Suprapubic skin (tissue), 4 donors: ENCODE measurements around the gene FBXL19. TPM values are rescaled to one million over a fixed set of nuclear protein-coding genes. Genes with fewer than 3 reads are reported as not detected.

Experiments
- DNase-seq, 2 donors: peaks; one replicate each; pipeline ENCODE4 v3.0.0-alpha.2; 2019; ENCODE audit warnings: low spot score in 2 of 2
- H3K27ac ChIP-seq: fragments of 200-600 bp; sonication (generic); one replicate; pipeline ENCODE4 v1.5.1; 2019
- H3K27me3 ChIP-seq: fragments of 200-600 bp; sonication (generic); one replicate; pipeline ENCODE4 v1.5.1; 2019
- H3K36me3 ChIP-seq: fragments of 200-600 bp; sonication (generic); one replicate; pipeline ENCODE4 v1.5.1; 2019
- H3K4me1 ChIP-seq: fragments of 200-600 bp; sonication (generic); one replicate; pipeline ENCODE4 v1.5.1; 2019
- H3K4me3 ChIP-seq: fragments of 200-600 bp; sonication (generic); one replicate; pipeline ENCODE4 v1.5.1; 2019; ENCODE audit warnings: mild to moderate bottlenecking
- H3K9me3 ChIP-seq: fragments of 200-600 bp; sonication (generic); one replicate; pipeline ENCODE4 v1.5.1; 2019
- CTCF ChIP-seq, 2 donors: fragments of 200-600 bp in 1 of 2; fragments of 450-650 bp in 1 of 2; sonication (generic) in 1 of 2; IDR thresholded peaks; one replicate each; pipeline ENCODE4 v1.5.1; 2016 to 2019; ENCODE audit warnings: antibody characterized with exemption in 2 of 2, mild to moderate bottlenecking in 1 of 2, moderate library complexity in 1 of 2
- EP300 ChIP-seq: sonication (generic); formaldehyde crosslinking; IDR thresholded peaks from one replicate; pipeline ENCODE4 v1.6.1; 2017; ENCODE audit warnings: antibody characterized with exemption
- POLR2A ChIP-seq, 2 donors: fragments of 450-650 bp; IDR thresholded peaks; one replicate each; pipeline ENCODE4 v1.6.1; 2017; ENCODE audit warnings: antibody characterized with exemption in 2 of 2, mild to moderate bottlenecking in 2 of 2, moderate library complexity in 2 of 2
- POLR2AphosphoS5 ChIP-seq, 3 donors: sonication (generic); formaldehyde crosslinking; IDR thresholded peaks; one replicate each; pipeline ENCODE4 v1.6.1; 2017; ENCODE audit warnings: antibody characterized with exemption in 3 of 3
- WGBS: methylation state at CpG from one replicate; pipeline ENCODE4 v1.1.5; 2018; 5-methylcytosine and 5-hydroxymethylcytosine counted together
- total RNA-seq, 4 donors: library from RNA; depleted of rRNA; stranded (reverse); fragments of >200 nt; gene quantifications; one replicate each; pipeline ENCODE4 v1.1.0, GENCODE V29; 2016

Gene FBXL19
- total RNA-seq, 4 donors from 2014 or later = 21.7 to 28.7 (median 24.5) TPM

GRCh38 chr16:30980959-30981358 lies 57.6 kb downstream of the FBXL19 start:
- DNase-seq = peak in 1 of 2 donors; percentile 55
- Histone ChIP-seq H3K4me1 (peaks cover 26% of the 10 kb centered on the region), H3K4me3 (no peak overlapping the region), H3K27me3 (no peaks in the 10 kb centered on the region), H3K9me3 (no peaks in the 10 kb centered on the region), H3K36me3 (peaks cover 73% of the 10 kb centered on the region), H3K27ac (no peak overlapping the region)
- WGBS = over 99% methylated on average over 14 of the region's 14 CpGs
- TF ChIP-seq EP300 (no peak), CTCF (IDR thresholded peaks at IDR 0.05) (no peak), POLR2A (IDR thresholded peaks at IDR 0.05) (no peak)

- DNase-seq = peak in 1 of 2 donors; percentile 70
- Histone ChIP-seq H3K27me3 (no peaks in the 10 kb centered on the region), H3K4me1 (peaks cover 32% of the 10 kb centered on the region), H3K4me3 (no peak overlapping the region), H3K9me3 (no peaks in the 10 kb centered on the region), H3K36me3 (peaks cover 57% of the 10 kb centered on the region), H3K27ac (peak overlapping the region; percentile 61)
- no peak for TF ChIP-seq POLR2AphosphoS5 (IDR thresholded peaks at IDR 0.05)
- TF ChIP-seq EP300 = no peak
- TF ChIP-seq POLR2A (IDR thresholded peaks at IDR 0.05) = no peak
- no peak for TF ChIP-seq CTCF (IDR thresholded peaks at IDR 0.05)
- 71% methylated on average over 9 of the region's 17 CpGs for WGBS
Measured at GRCh38 chr16:30982548-30983288, 59.3 kb downstream of the FBXL19 start.

- Histone ChIP-seq H3K4me3 (no peak overlapping the region), H3K27ac (peak overlapping the region; percentile 61), H3K27me3 (no peaks in the 10 kb centered on the region), H3K36me3 (peaks cover 58% of the 10 kb centered on the region), H3K9me3 (no peaks in the 10 kb centered on the region), H3K4me1 (peaks cover 32% of the 10 kb centered on the region)
- WGBS = 79% methylated on average over 17 of the region's 25 CpGs
- DNase-seq = no peak
- no peak for TF ChIP-seq CTCF (IDR thresholded peaks at IDR 0.05)
- no peak for TF ChIP-seq EP300
- no peak for TF ChIP-seq POLR2AphosphoS5 (IDR thresholded peaks at IDR 0.05)
- TF ChIP-seq POLR2A (IDR thresholded peaks at IDR 0.05) = no peak
Measured at GRCh38 chr16:30983289-30983889, 60.0 kb downstream of the FBXL19 start.

GRCh38 chr16:30983898-30984610 lies 60.7 kb downstream of the FBXL19 start:
- no peak overlapping the region for H3K4me3 ChIP-seq
- WGBS = 80% methylated on average over 10 of the region's 14 CpGs
- no peak for TF ChIP-seq POLR2A (IDR thresholded peaks at IDR 0.05)
- no peak for TF ChIP-seq POLR2AphosphoS5 (IDR thresholded peaks at IDR 0.05)
- TF ChIP-seq EP300 = no peak
- no peak for TF ChIP-seq CTCF (IDR thresholded peaks at IDR 0.05)
- H3K27ac ChIP-seq = no peak overlapping the region
- H3K4me1 ChIP-seq = peaks cover 32% of the 10 kb centered on the region
- no peaks in the 10 kb centered on the region for H3K27me3 ChIP-seq
- peak in 1 of 2 donors; percentile 66 for DNase-seq
- peaks cover 55% of the 10 kb centered on the region for H3K36me3 ChIP-seq
- no peaks in the 10 kb centered on the region for H3K9me3 ChIP-seq
